Activated T-cell treated with anti-CD3 and anti-CD28 coated beads, Interleukin-2, amount 50 U/mL, for 4 hours (primary cell): ENCODE data around the gene TSPAN12. TPM values are rescaled to one million over a fixed set of nuclear protein-coding genes. Genes with fewer than 3 reads are reported as not detected.

Source experiments
- total RNA-seq, 3 donors: library from RNA; stranded (reverse); gene quantifications; one replicate each; pipeline ENCODE4 v1.2.1, GENCODE V29; 2021

The TSPAN12 gene
- total RNA-seq, 3 donors from 2014 or later, result 0.14 to 0.20 TPM; not detected in 1

Other genes starting within 250 kb of the TSPAN12 start
- gene ING3, start 92.6 kb upstream of the TSPAN12 start, total RNA-seq, result 10 to 100 TPM; 23.9 to 29.4 (median 27.5) TPM
- gene CPED1, start 130.6 kb upstream of the TSPAN12 start, total RNA-seq, result under 1 TPM; 0.20 to 0.69 (median 0.38) TPM